Sigmoid colon (tissue), 4 donors: Measurements from ENCODE around the gene ABCC9.

ENCODE experiments used
- CTCF ChIP-seq, 4 experiments: fragments of 450-650 bp in 3 of 4; fragments of 200-600 bp in 1 of 4; IDR thresholded peaks; one replicate each; pipeline ENCODE4 v1.5.1; 2016 to 2019; ENCODE audit warnings: antibody characterized with exemption in 4 of 4, mild to moderate bottlenecking in 3 of 4, moderate library complexity in 2 of 4
- POLR2A ChIP-seq, 2 donors: fragments of 450-650 bp; IDR thresholded peaks; one replicate each; pipeline ENCODE4 v1.6.1; 2016; ENCODE audit warnings: antibody characterized with exemption in 2 of 2, mild to moderate bottlenecking in 2 of 2, moderate library complexity in 2 of 2
- POLR2AphosphoS5 ChIP-seq, 4 donors: sonication (generic); formaldehyde crosslinking; IDR thresholded peaks; one replicate each; pipeline ENCODE4 v1.6.1; 2017; ENCODE audit warnings: antibody characterized with exemption in 4 of 4

- no peak for TF ChIP-seq CTCF (IDR thresholded peaks at IDR 0.05)
- no peak for TF ChIP-seq POLR2A (IDR thresholded peaks at IDR 0.05)
- no peak for TF ChIP-seq POLR2AphosphoS5 (IDR thresholded peaks at IDR 0.05)
These were observed 181.5 kb downstream of the ABCC9 start for GRCh38 chr12:21759737-21760136.
